GM18498 (cell line): ENCODE results near the gene CAPN10.

Experiments
- ATAC-seq: cut with Tn5 transposase; IDR thresholded peaks from one replicate; pipeline ENCODE4 v1.9.1; 2021; ENCODE audit warnings: mild to moderate bottlenecking, moderate library complexity; ENCODE audit not compliant: unreplicated experiment

The CAPN10 gene

GRCh38 chr2:240563951-240564560, 22.5 kb upstream of the CAPN10 start:
- ATAC-seq = no peak

GRCh38 chr2:240564561-240565332, 21.8 kb upstream of the CAPN10 start:
- no peak for ATAC-seq

GRCh38 chr2:240565333-240566202, 21.0 kb upstream of the CAPN10 start:
- ATAC-seq = peak; percentile 37

GRCh38 chr2:240566203-240567136, 20.1 kb upstream of the CAPN10 start:
- ATAC-seq = peak; percentile 55

GRCh38 chr2:240567137-240567871, 19.2 kb upstream of the CAPN10 start:
- ATAC-seq = no peak

GRCh38 chr2:240567872-240568677, 18.5 kb upstream of the CAPN10 start, which contains the start of gene RNPEPL1:
TSS of gene RNPEPL1 (plus strand) at chr2:240568484. CDS start at chr2:240568587, 103 bp downstream.
- ATAC-seq = peak; percentile 37

- ATAC-seq = peak; percentile 24
These were observed 17.6 kb upstream of the CAPN10 start for GRCh38 chr2:240568678-240569522.

- ATAC-seq = no peak
These were observed 17.0 kb upstream of the CAPN10 start for GRCh38 chr2:240569523-240569997.

- ATAC-seq = no peak
These were observed 16.5 kb upstream of the CAPN10 start for GRCh38 chr2:240569998-240570530.

- no peak for ATAC-seq
These were observed 15.8 kb upstream of the CAPN10 start for GRCh38 chr2:240570531-240571313.

GRCh38 chr2:240571314-240571973, 15.1 kb upstream of the CAPN10 start:
- no peak for ATAC-seq

- no peak for ATAC-seq
These were observed 14.1 kb upstream of the CAPN10 start for GRCh38 chr2:240572141-240573031.

- no peak for ATAC-seq
These were observed 13.4 kb upstream of the CAPN10 start for GRCh38 chr2:240573071-240573515.

- no peak for ATAC-seq
These were observed 12.8 kb upstream of the CAPN10 start for GRCh38 chr2:240573516-240574385.
